Glomerular endothelial cell (primary cell): Measurements from ENCODE around the gene KMT2E. TPM values are rescaled to one million over a fixed set of nuclear protein-coding genes. Genes with fewer than 3 reads are reported as not detected.
"Not testable (repeated sequence)": the region's sequence is repeated elsewhere in the genome, so short reads cannot be mapped to it uniquely, and the experiment has no call there.

ENCODE experiments used
- DNase-seq: peaks from one replicate; pipeline ENCODE4 v3.0.0-alpha.2; 2011; ENCODE audit warnings: low read depth, low spot score; ENCODE audit errors: extremely low read depth
- total RNA-seq: library from RNA; depleted of rRNA; stranded (reverse); fragments of >200 nt; gene quantifications from 2 replicates; pipeline ENCODE4 v1.2.3, GENCODE V29; 2015

Gene KMT2E
- total RNA-seq, 1 donor from 2014 or later, result 68.5 TPM

GRCh38 chr7:104983076-104983577 lies 30.9 kb upstream of the KMT2E start:
- no peak for DNase-seq

- DNase-seq, result no peak
Observed at GRCh38 chr7:104983578-104984539, 30.1 kb upstream of the KMT2E start.

GRCh38 chr7:104984585-104985258 lies 29.3 kb upstream of the KMT2E start:
- no peak for DNase-seq

GRCh38 chr7:104985259-104985617 lies 28.8 kb upstream of the KMT2E start:
- no peak for DNase-seq

- DNase-seq, result no peak
Observed at GRCh38 chr7:104986628-104987259, 27.3 kb upstream of the KMT2E start.

- not testable (repeated sequence) for DNase-seq
Observed at GRCh38 chr7:104987403-104987802, 26.6 kb upstream of the KMT2E start.

GRCh38 chr7:104990983-104991382 lies 23.0 kb upstream of the KMT2E start:
- no peak for DNase-seq

- no peak for DNase-seq
Observed at GRCh38 chr7:104992306-104992705, 21.7 kb upstream of the KMT2E start.

GRCh38 chr7:104993217-104993862 lies 20.7 kb upstream of the KMT2E start:
- DNase-seq, result no peak

GRCh38 chr7:104998040-104998752 lies 15.8 kb upstream of the KMT2E start:
- no peak for DNase-seq

GRCh38 chr7:105000200-105000599 lies 13.8 kb upstream of the KMT2E start:
- DNase-seq, result no peak

GRCh38 chr7:105000927-105001336 lies 13.1 kb upstream of the KMT2E start:
- DNase-seq, result no peak

GRCh38 chr7:105001652-105002184 lies 12.3 kb upstream of the KMT2E start:
- no peak for DNase-seq

- DNase-seq, result no peak
Observed at GRCh38 chr7:105003275-105003674, 10.7 kb upstream of the KMT2E start.

GRCh38 chr7:105003872-105004510 lies 10.0 kb upstream of the KMT2E start:
- DNase-seq, result no peak

- DNase-seq, result not testable (repeated sequence)
Observed at GRCh38 chr7:105005006-105005405, 9.0 kb upstream of the KMT2E start.

- not testable (repeated sequence) for DNase-seq
Observed at GRCh38 chr7:105005486-105005885, 8.5 kb upstream of the KMT2E start.

GRCh38 chr7:105006367-105007136 lies 7.5 kb upstream of the KMT2E start:
- DNase-seq, result no peak

GRCh38 chr7:105007298-105007697 lies 6.7 kb upstream of the KMT2E start:
- no peak for DNase-seq
